ENCODE results near the gene CREBRF.
"Not testable (repeated sequence)": the region's sequence is repeated elsewhere in the genome, so short reads cannot be mapped to it uniquely, and the experiment has no call there.

Gene CREBRF

GRCh38 chr5:173154619-173155018 is 98.5 kb downstream of the CREBRF start:
- DNase-seq (ENCODE audit: low read depth in 2 of 2) = not testable (repeated sequence)

GRCh38 chr5:173155912-173156311 is 99.8 kb downstream of the CREBRF start:
- DNase-seq (ENCODE audit: low read depth in 2 of 2) = no peak

GRCh38 chr5:173158366-173158765 is 102.2 kb downstream of the CREBRF start:
- DNase-seq (ENCODE audit: low read depth in 2 of 2) = no peak

- no peak for DNase-seq (ENCODE audit: low read depth in 2 of 2)
These were observed 103.1 kb downstream of the CREBRF start for GRCh38 chr5:173159256-173159655.

- no peak for DNase-seq (ENCODE audit: low read depth in 2 of 2)
These were observed 105.0 kb downstream of the CREBRF start for GRCh38 chr5:173161148-173161547.

GRCh38 chr5:173163219-173163618 is 107.1 kb downstream of the CREBRF start:
- no peak for DNase-seq (ENCODE audit: low read depth in 2 of 2)

- no peak for DNase-seq (ENCODE audit: low read depth in 2 of 2)
These were observed 109.2 kb downstream of the CREBRF start for GRCh38 chr5:173165177-173166016.

- DNase-seq (ENCODE audit: low read depth in 2 of 2) = no peak
These were observed 116.0 kb downstream of the CREBRF start for GRCh38 chr5:173172166-173172565.

GRCh38 chr5:173175523-173175922 is 119.4 kb downstream of the CREBRF start:
- DNase-seq (ENCODE audit: low read depth in 2 of 2) = no peak

GRCh38 chr5:173178369-173178910 is 122.3 kb downstream of the CREBRF start:
- no peak for DNase-seq (ENCODE audit: low read depth in 2 of 2)

- no peak for DNase-seq (ENCODE audit: low read depth in 2 of 2)
These were observed 124.2 kb downstream of the CREBRF start for GRCh38 chr5:173180331-173180730.

- no peak for DNase-seq (ENCODE audit: low read depth in 2 of 2)
These were observed 131.0 kb downstream of the CREBRF start for GRCh38 chr5:173187054-173187743.

GRCh38 chr5:173188280-173188679 is 132.1 kb downstream of the CREBRF start:
- no peak for DNase-seq (ENCODE audit: low read depth in 2 of 2)

Data from stimulated activated CD8-positive, alpha-beta memory T cell treated with anti-CD3 and anti-CD28 coated beads, Interleukin-15, amount 100 ng/mL, for 48 hours (primary cell).